AG04450 (cell line): ENCODE results near the gene MCRIP2. TPM values are rescaled to one million over a fixed set of nuclear protein-coding genes. Genes with fewer than 3 reads are reported as not detected.

ENCODE experiments used
- CTCF ChIA-PET: fragments of 300-600, 350-600 bp; formaldehyde crosslinking; extraction: SDS; loops from one replicate; lab custom pipeline; 2022; ENCODE audit warnings: antibody characterized with exemption, inconsistent platforms; lab: Charles Lee
- POLR2A ChIA-PET: fragments of 350-600 bp; formaldehyde crosslinking; extraction: SDS; loops from one replicate; lab custom pipeline; 2021; ENCODE audit warnings: antibody characterized with exemption, inconsistent platforms; lab: Yijun Ruan, JAX
- DNase-seq: peaks from one replicate; pipeline ENCODE4 v3.0.0-alpha.2; 2011; ENCODE audit warnings: low read depth, low spot score
- H3K27ac ChIP-seq: one replicate; pipeline ENCODE4 v1.5.1; 2012; ENCODE audit warnings: low read depth, low read length, control low read depth
- H3K27me3 ChIP-seq: one replicate; pipeline ENCODE4 v1.6.0; 2012; ENCODE audit warnings: low read length; ENCODE audit not compliant: control insufficient read depth, insufficient read depth
- H3K4me3 ChIP-seq: 2 replicates; pipeline ENCODE4 v1.5.1; 2011; ENCODE audit warnings: mild to moderate bottlenecking, low read depth, low read length, control low read depth
- H3K9me3 ChIP-seq: 2 replicates; pipeline ENCODE4 v1.5.1; 2012; ENCODE audit warnings: low read length; ENCODE audit not compliant: control insufficient read depth, insufficient read depth
- CTCF ChIP-seq: IDR thresholded peaks from 2 replicates; pipeline ENCODE4 v1.5.1; 2011; ENCODE audit warnings: low read depth, low read length, control low read depth, inconsistent platforms
- polyA plus RNA-seq: library from polyadenylated mRNA; depleted of rRNA; stranded (reverse); fragments of >200 nt; gene quantifications from 2 replicates; pipeline ENCODE4 v1.2.3, GENCODE V29; 2011

MCRIP2 gene
- polyA plus RNA-seq, 1 experiment: 6.7 TPM

GRCh38 chr16:598823-599739, 42.5 kb upstream of the MCRIP2 start:
- CTCF ChIA-PET: interaction anchor here (0.6 kb wide), 1 partner anchor 17 kb away, joined by 4 read pairs; no protein-coding TSS in a partner anchor

GRCh38 chr16:600781-601180, 40.8 kb upstream of the MCRIP2 start:
- peak; percentile 23; the same call in 1 of the 2 replicates for TF ChIP-seq CTCF
- CTCF ChIA-PET: no interaction called here
- Histone ChIP-seq H3K4me3 (no peak overlapping the region), H3K9me3 (peaks cover 20% of the 10 kb centered on the region), H3K27ac (no peak overlapping the region), H3K27me3 (no peaks in the 10 kb centered on the region)
- DNase-seq: no peak
- POLR2A ChIA-PET: no interaction called here

More at GRCh38 chr16:598823-599739, 42.5 kb upstream of the MCRIP2 start:
- DNase-seq: no peak
- Histone ChIP-seq H3K4me3 (no peak overlapping the region), H3K27me3 (no peaks in the 10 kb centered on the region), H3K27ac (no peak overlapping the region), H3K9me3 (peaks cover 8% of the 10 kb centered on the region)
- POLR2A ChIA-PET: no interaction called here
- TF ChIP-seq CTCF: no peak

GRCh38 chr16:603933-604332, 37.7 kb upstream of the MCRIP2 start:
- POLR2A ChIA-PET: no interaction called here
- no peak for DNase-seq

GRCh38 chr16:606656-607307, 34.8 kb upstream of the MCRIP2 start:
- DNase-seq: no peak
- H3K4me3 ChIP-seq: no peak overlapping the region
- POLR2A ChIA-PET: interaction anchor here (0.6 kb wide), 1 partner anchor 11 kb away, joined by 4 read pairs; no protein-coding TSS in a partner anchor
- TF ChIP-seq CTCF: no peak
- no peak overlapping the region for H3K27ac ChIP-seq
- H3K9me3 ChIP-seq: peaks cover 25% of the 10 kb centered on the region
- CTCF ChIA-PET: no interaction called here
- H3K27me3 ChIP-seq: no peaks in the 10 kb centered on the region

More at GRCh38 chr16:603933-604332, 37.7 kb upstream of the MCRIP2 start:
- Histone ChIP-seq H3K27ac (no peak overlapping the region), H3K9me3 (peaks cover 17% of the 10 kb centered on the region), H3K4me3 (no peak overlapping the region), H3K27me3 (no peaks in the 10 kb centered on the region)
- CTCF ChIA-PET: no interaction called here
- no peak for TF ChIP-seq CTCF
